ENCODE measurements around the gene PTTG1IP2.
"Not testable (repeated sequence)": the region's sequence is repeated elsewhere in the genome, so short reads cannot be mapped to it uniquely, and the experiment has no call there.

The PTTG1IP2 gene

GRCh38 chr7:90455163-90456030 is 14.0 kb upstream of the PTTG1IP2 start:
- Histone ChIP-seq H3K36me3 (ENCODE audit: insufficient read depth, low read length) (no peaks in the 10 kb centered on the region), H3K4me3 (ENCODE audit: low read depth in 1 of 2, low read length in 2 of 2) (peak overlapping the region in 1 of 2 donors; percentile 46), H3K9me3 (ENCODE audit: low read length) (no peaks in the 10 kb centered on the region), H3K4me1 (ENCODE audit: insufficient read depth, low read length) (no peaks in the 10 kb centered on the region), H3K9ac (ENCODE audit: low read length) (no peak overlapping the region), H3K27ac (ENCODE audit: low read depth, low read length) (no peak overlapping the region), H3K27me3 (ENCODE audit: control insufficient read depth in 1 of 2, insufficient read depth in 2 of 2, low read length in 2 of 2) (no peaks in the 10 kb centered on the region)

GRCh38 chr7:90458104-90458503 is 11.3 kb upstream of the PTTG1IP2 start:
- Histone ChIP-seq H3K4me3 (ENCODE audit: low read depth in 1 of 2, low read length in 2 of 2) (no peak overlapping the region), H3K9me3 (ENCODE audit: low read length) (no peaks in the 10 kb centered on the region), H3K27ac (ENCODE audit: low read depth, low read length) (no peak overlapping the region), H3K36me3 (ENCODE audit: insufficient read depth, low read length) (no peaks in the 10 kb centered on the region), H3K4me1 (ENCODE audit: insufficient read depth, low read length) (no peaks in the 10 kb centered on the region), H3K27me3 (ENCODE audit: control insufficient read depth in 1 of 2, insufficient read depth in 2 of 2, low read length in 2 of 2) (no peaks in the 10 kb centered on the region), H3K9ac (ENCODE audit: low read length) (no peak overlapping the region)

- H3K9ac ChIP-seq (ENCODE audit: low read length), result no peak overlapping the region
- H3K27ac ChIP-seq (ENCODE audit: low read depth, low read length), result no peak overlapping the region
- H3K4me1 ChIP-seq (ENCODE audit: insufficient read depth, low read length), result no peaks in the 10 kb centered on the region
- H3K4me3 ChIP-seq (ENCODE audit: low read depth in 1 of 2, low read length in 2 of 2), result no peak overlapping the region
- H3K36me3 ChIP-seq (ENCODE audit: insufficient read depth, low read length), result no peaks in the 10 kb centered on the region
- no peaks in the 10 kb centered on the region for H3K27me3 ChIP-seq (ENCODE audit: control insufficient read depth in 1 of 2, insufficient read depth in 2 of 2, low read length in 2 of 2)
- no peaks in the 10 kb centered on the region for H3K9me3 ChIP-seq (ENCODE audit: low read length)
Observed at GRCh38 chr7:90459888-90460287, 9.6 kb upstream of the PTTG1IP2 start.

GRCh38 chr7:90461219-90461618 is 8.2 kb upstream of the PTTG1IP2 start:
- Histone ChIP-seq H3K9me3 (ENCODE audit: low read length) (no peaks in the 10 kb centered on the region), H3K4me3 (ENCODE audit: low read depth in 1 of 2, low read length in 2 of 2) (no peak overlapping the region), H3K27ac (ENCODE audit: low read depth, low read length) (no peak overlapping the region), H3K9ac (ENCODE audit: low read length) (no peak overlapping the region), H3K4me1 (ENCODE audit: insufficient read depth, low read length) (no peaks in the 10 kb centered on the region), H3K36me3 (ENCODE audit: insufficient read depth, low read length) (no peaks in the 10 kb centered on the region), H3K27me3 (ENCODE audit: control insufficient read depth in 1 of 2, insufficient read depth in 2 of 2, low read length in 2 of 2) (no peaks in the 10 kb centered on the region)

GRCh38 chr7:90463151-90463628 is 6.2 kb upstream of the PTTG1IP2 start:
- not testable (repeated sequence) for H3K9me3 ChIP-seq (ENCODE audit: low read length); H3K36me3 ChIP-seq (ENCODE audit: insufficient read depth, low read length); H3K9ac ChIP-seq (ENCODE audit: low read length); H3K27me3 ChIP-seq (ENCODE audit: control insufficient read depth in 1 of 2, insufficient read depth in 2 of 2, low read length in 2 of 2); H3K4me1 ChIP-seq (ENCODE audit: insufficient read depth, low read length)
- H3K4me3 ChIP-seq (ENCODE audit: low read depth in 1 of 2, low read length in 2 of 2), result peak overlapping the region; percentile 22 to 41
- H3K27ac ChIP-seq (ENCODE audit: low read depth, low read length), result peak overlapping the region; percentile 59

- Histone ChIP-seq H3K4me3 (ENCODE audit: low read depth in 1 of 2, low read length in 2 of 2) (no peak overlapping the region), H3K4me1 (ENCODE audit: insufficient read depth, low read length) (no peaks in the 10 kb centered on the region), H3K36me3 (ENCODE audit: insufficient read depth, low read length) (no peaks in the 10 kb centered on the region), H3K27me3 (ENCODE audit: control insufficient read depth in 1 of 2, insufficient read depth in 2 of 2, low read length in 2 of 2) (no peaks in the 10 kb centered on the region), H3K27ac (ENCODE audit: low read depth, low read length) (no peak overlapping the region), H3K9me3 (ENCODE audit: low read length) (no peaks in the 10 kb centered on the region), H3K9ac (ENCODE audit: low read length) (no peak overlapping the region)
Observed at GRCh38 chr7:90465816-90466215, 3.6 kb upstream of the PTTG1IP2 start.

GRCh38 chr7:90472805-90473540 is 3.5 kb downstream of the PTTG1IP2 start:
- H3K4me1 ChIP-seq (ENCODE audit: insufficient read depth, low read length), result no peaks in the 10 kb centered on the region
- no peaks in the 10 kb centered on the region for H3K9me3 ChIP-seq (ENCODE audit: low read length)
- H3K36me3 ChIP-seq (ENCODE audit: insufficient read depth, low read length), result no peaks in the 10 kb centered on the region
- no peak overlapping the region for H3K4me3 ChIP-seq (ENCODE audit: low read depth in 1 of 2, low read length in 2 of 2)
- H3K27ac ChIP-seq (ENCODE audit: low read depth, low read length), result no peak overlapping the region
- H3K27me3 ChIP-seq (ENCODE audit: control insufficient read depth in 1 of 2, insufficient read depth in 2 of 2, low read length in 2 of 2), result no peaks in the 10 kb centered on the region
- no peak overlapping the region for H3K9ac ChIP-seq (ENCODE audit: low read length)

- H3K36me3 ChIP-seq (ENCODE audit: insufficient read depth, low read length), result no peaks in the 10 kb centered on the region
- H3K4me1 ChIP-seq (ENCODE audit: insufficient read depth, low read length), result no peaks in the 10 kb centered on the region
- H3K9me3 ChIP-seq (ENCODE audit: low read length), result no peaks in the 10 kb centered on the region
- no peak overlapping the region for H3K27ac ChIP-seq (ENCODE audit: low read depth, low read length)
- H3K27me3 ChIP-seq (ENCODE audit: control insufficient read depth in 1 of 2, insufficient read depth in 2 of 2, low read length in 2 of 2), result no peaks in the 10 kb centered on the region
- no peak overlapping the region for H3K4me3 ChIP-seq (ENCODE audit: low read depth in 1 of 2, low read length in 2 of 2)
- no peak overlapping the region for H3K9ac ChIP-seq (ENCODE audit: low read length)
Observed at GRCh38 chr7:90473814-90474213, 4.4 kb downstream of the PTTG1IP2 start.

GRCh38 chr7:90474284-90475210 is 5.1 kb downstream of the PTTG1IP2 start:
- no peak overlapping the region for H3K9ac ChIP-seq (ENCODE audit: low read length)
- no peaks in the 10 kb centered on the region for H3K36me3 ChIP-seq (ENCODE audit: insufficient read depth, low read length)
- H3K9me3 ChIP-seq (ENCODE audit: low read length), result no peaks in the 10 kb centered on the region
- H3K27ac ChIP-seq (ENCODE audit: low read depth, low read length), result no peak overlapping the region
- no peaks in the 10 kb centered on the region for H3K27me3 ChIP-seq (ENCODE audit: control insufficient read depth in 1 of 2, insufficient read depth in 2 of 2, low read length in 2 of 2)
- H3K4me3 ChIP-seq (ENCODE audit: low read depth in 1 of 2, low read length in 2 of 2), result no peak overlapping the region
- no peaks in the 10 kb centered on the region for H3K4me1 ChIP-seq (ENCODE audit: insufficient read depth, low read length)

GRCh38 chr7:90483251-90483650 is 13.8 kb downstream of the PTTG1IP2 start:
- Histone ChIP-seq H3K27ac (ENCODE audit: low read depth, low read length) (no peak overlapping the region), H3K27me3 (ENCODE audit: control insufficient read depth in 1 of 2, insufficient read depth in 2 of 2, low read length in 2 of 2) (no peaks in the 10 kb centered on the region), H3K4me1 (ENCODE audit: insufficient read depth, low read length) (no peaks in the 10 kb centered on the region), H3K4me3 (ENCODE audit: low read depth in 1 of 2, low read length in 2 of 2) (no peak overlapping the region), H3K36me3 (ENCODE audit: insufficient read depth, low read length) (no peaks in the 10 kb centered on the region), H3K9ac (ENCODE audit: low read length) (no peak overlapping the region), H3K9me3 (ENCODE audit: low read length) (no peaks in the 10 kb centered on the region)

- Histone ChIP-seq H3K4me1 (ENCODE audit: insufficient read depth, low read length) (no peaks in the 10 kb centered on the region), H3K9ac (ENCODE audit: low read length) (no peak overlapping the region), H3K36me3 (ENCODE audit: insufficient read depth, low read length) (no peaks in the 10 kb centered on the region), H3K9me3 (ENCODE audit: low read length) (no peaks in the 10 kb centered on the region), H3K27me3 (ENCODE audit: control insufficient read depth in 1 of 2, insufficient read depth in 2 of 2, low read length in 2 of 2) (no peaks in the 10 kb centered on the region), H3K4me3 (ENCODE audit: low read depth in 1 of 2, low read length in 2 of 2) (no peak overlapping the region), H3K27ac (ENCODE audit: low read depth, low read length) (no peak overlapping the region)
Observed at GRCh38 chr7:90484706-90485105, 15.3 kb downstream of the PTTG1IP2 start.

Measured in muscle layer of colon (tissue), 2 donors.